Ovary (tissue), 3 donors: ENCODE results near the gene ASB10.

Source experiments
- EP300 ChIP-seq: sonication (generic); formaldehyde crosslinking; IDR thresholded peaks from one replicate; pipeline ENCODE4 v1.6.1; 2017; ENCODE audit warnings: antibody characterized with exemption
- POLR2A ChIP-seq: fragments of 450-650 bp; IDR thresholded peaks from one replicate; pipeline ENCODE4 v1.6.1; 2017; ENCODE audit warnings: antibody characterized with exemption, mild to moderate bottlenecking, moderate library complexity
- TF ChIP-seq, protein P1 (sequence below), 3 donors: fragments of 450-650 bp in 2 of 3; fragments of 200-600 bp in 1 of 3; IDR thresholded peaks; one replicate each; pipeline versions ENCODE4 v1.5.1 to v1.8.0; 2016 to 2022; ENCODE audit warnings: antibody characterized with exemption in 3 of 3, mild to moderate bottlenecking in 1 of 3
- donor health status: DM: no; HTN: no; CAD: no.

DNA sequence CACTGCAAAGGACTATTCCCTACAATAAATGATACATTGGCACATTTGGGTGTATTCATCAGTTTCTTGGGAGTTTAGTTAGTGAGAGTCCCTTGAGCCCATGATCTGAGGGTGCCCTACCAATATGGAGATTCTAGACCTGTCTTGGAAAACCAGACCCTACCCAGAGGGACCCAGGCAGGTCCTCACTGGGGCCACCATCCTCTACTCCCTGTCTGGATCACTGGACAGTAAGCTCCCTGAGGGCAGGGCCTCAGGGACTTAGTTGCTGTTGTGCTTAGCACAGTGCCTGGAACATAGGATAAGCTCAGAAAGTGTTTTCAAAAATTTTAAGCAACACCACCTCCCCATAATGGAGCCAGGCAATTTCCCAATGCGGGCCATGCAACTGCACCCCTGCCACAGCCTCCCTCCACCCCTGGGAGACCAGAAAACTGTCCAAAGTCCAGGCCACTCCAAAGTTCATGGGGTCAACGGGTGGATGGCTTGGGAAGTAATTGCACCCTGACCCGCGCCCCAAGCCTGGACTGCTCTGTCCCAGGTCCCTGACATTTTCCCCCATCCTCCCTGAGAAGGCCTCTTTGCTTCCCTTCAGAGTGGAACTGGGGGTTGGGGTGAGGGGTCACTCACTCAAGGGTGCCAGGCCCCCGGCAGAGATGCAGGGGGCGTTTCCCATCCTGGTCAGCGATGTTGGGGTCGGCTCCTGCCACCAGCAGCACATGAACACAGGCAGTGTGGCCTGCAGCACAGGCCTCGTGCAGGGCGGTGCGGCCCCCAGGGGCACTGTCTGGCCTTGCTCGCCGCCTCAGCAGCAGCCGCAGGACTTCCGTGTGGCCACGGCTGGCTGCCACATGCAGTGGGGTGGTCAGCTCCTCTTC, 1.0 kb downstream of the ASB10 start:
- TF ChIP-seq, protein P1, sequence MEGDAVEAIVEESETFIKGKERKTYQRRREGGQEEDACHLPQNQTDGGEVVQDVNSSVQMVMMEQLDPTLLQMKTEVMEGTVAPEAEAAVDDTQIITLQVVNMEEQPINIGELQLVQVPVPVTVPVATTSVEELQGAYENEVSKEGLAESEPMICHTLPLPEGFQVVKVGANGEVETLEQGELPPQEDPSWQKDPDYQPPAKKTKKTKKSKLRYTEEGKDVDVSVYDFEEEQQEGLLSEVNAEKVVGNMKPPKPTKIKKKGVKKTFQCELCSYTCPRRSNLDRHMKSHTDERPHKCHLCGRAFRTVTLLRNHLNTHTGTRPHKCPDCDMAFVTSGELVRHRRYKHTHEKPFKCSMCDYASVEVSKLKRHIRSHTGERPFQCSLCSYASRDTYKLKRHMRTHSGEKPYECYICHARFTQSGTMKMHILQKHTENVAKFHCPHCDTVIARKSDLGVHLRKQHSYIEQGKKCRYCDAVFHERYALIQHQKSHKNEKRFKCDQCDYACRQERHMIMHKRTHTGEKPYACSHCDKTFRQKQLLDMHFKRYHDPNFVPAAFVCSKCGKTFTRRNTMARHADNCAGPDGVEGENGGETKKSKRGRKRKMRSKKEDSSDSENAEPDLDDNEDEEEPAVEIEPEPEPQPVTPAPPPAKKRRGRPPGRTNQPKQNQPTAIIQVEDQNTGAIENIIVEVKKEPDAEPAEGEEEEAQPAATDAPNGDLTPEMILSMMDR (IDR thresholded peaks at IDR 0.05) = no peak
- TF ChIP-seq POLR2A (no peak), EP300 (no peak)
